Breast epithelium (tissue), 4 donors: ENCODE data around the gene AIG1. TPM values are rescaled to one million over a fixed set of nuclear protein-coding genes. Genes with fewer than 3 reads are reported as not detected.

Experiments used
- DNase-seq, 2 donors: peaks; one replicate each; pipeline ENCODE4 v3.0.0-alpha.2; 2019; ENCODE audit warnings: low spot score in 2 of 2
- H3K27ac ChIP-seq, 2 donors: fragments of 200-600 bp; sonication (generic) in 1 of 2; one replicate each; pipeline ENCODE4 v1.5.1; 2016 to 2019; ENCODE audit warnings: mild to moderate bottlenecking in 1 of 2
- H3K27me3 ChIP-seq, 2 donors: fragments of 200-600 bp; sonication (generic) in 1 of 2; one replicate each; pipeline versions ENCODE4 v1.5.1 to v1.6.0; 2017 to 2019; ENCODE audit warnings: control low read depth in 1 of 2, mild to moderate bottlenecking in 1 of 2
- H3K36me3 ChIP-seq: fragments of 200-600 bp; one replicate; pipeline ENCODE4 v1.5.1; 2019
- H3K4me1 ChIP-seq, 2 donors: fragments of 200-600 bp; sonication (generic); one replicate each; pipeline ENCODE4 v1.5.1; 2016 to 2019; ENCODE audit warnings: control low read depth in 1 of 2
- H3K4me3 ChIP-seq, 3 donors: fragments of 200-600 bp; sonication (generic); 1 replicate in 2 of 3; 2 replicates in 1 of 3; pipeline ENCODE4 v1.5.1; 2016 to 2019; ENCODE audit warnings: mild to moderate bottlenecking in 3 of 3, moderate library complexity in 2 of 3
- H3K9me3 ChIP-seq, 2 donors: fragments of 200-600 bp; sonication (generic) in 1 of 2; one replicate each; pipeline ENCODE4 v1.5.1; 2016 to 2019; ENCODE audit warnings: control low read depth in 1 of 2
- POLR2A ChIP-seq: fragments of 450-650 bp; IDR thresholded peaks from one replicate; pipeline ENCODE4 v1.6.1; 2016; ENCODE audit warnings: antibody characterized with exemption, mild to moderate bottlenecking, moderate library complexity
- POLR2AphosphoS5 ChIP-seq, 3 donors: sonication (generic); formaldehyde crosslinking; IDR thresholded peaks; one replicate each; pipeline ENCODE4 v1.6.1; 2017; ENCODE audit warnings: antibody characterized with exemption in 3 of 3
- intact Hi-C: fragments of 100-400 bp; cut with DNase I; formaldehyde crosslinking; loops from one replicate; pipeline ENCODE4 v1.15.1; 2023; ENCODE audit warnings: low total_unique reads
- total RNA-seq, 3 donors: library from RNA; depleted of rRNA; stranded (reverse); fragments of >200 nt; gene quantifications; one replicate each; pipeline ENCODE4 v1.1.0, GENCODE V29; 2016
- TF ChIP-seq, protein P1 (sequence below), 3 donors: fragments of 450-650 bp; IDR thresholded peaks; one replicate each; pipeline ENCODE4 v1.5.1; 2016 to 2017; ENCODE audit warnings: antibody characterized with exemption in 3 of 3, mild to moderate bottlenecking in 3 of 3, moderate library complexity in 3 of 3

The AIG1 gene
- total RNA-seq, 3 donors from 2014 or later, result 43.0 to 53.6 (median 44.2) TPM

DNA sequence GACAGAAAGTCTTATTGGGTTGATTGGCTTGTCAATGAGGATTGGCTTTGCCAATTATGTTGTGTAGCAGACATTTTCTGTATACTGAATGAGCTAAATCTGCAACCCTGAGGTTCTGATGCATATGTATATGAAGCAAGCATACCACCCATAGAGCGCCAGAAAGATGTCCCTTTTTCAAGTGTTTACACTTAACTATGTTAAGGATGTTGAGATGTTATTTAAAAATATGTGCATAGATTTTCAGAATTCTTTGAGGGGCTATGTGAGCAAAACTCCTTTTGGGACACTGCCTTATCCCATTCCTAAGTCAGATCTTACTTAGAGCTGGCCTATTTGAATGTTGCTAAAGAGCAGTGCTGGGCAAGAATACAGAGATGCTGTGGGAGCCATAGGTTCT, 1.9 kb downstream of the AIG1 start:
- TF ChIP-seq POLR2A, result no peak
- TF ChIP-seq, protein P1, sequence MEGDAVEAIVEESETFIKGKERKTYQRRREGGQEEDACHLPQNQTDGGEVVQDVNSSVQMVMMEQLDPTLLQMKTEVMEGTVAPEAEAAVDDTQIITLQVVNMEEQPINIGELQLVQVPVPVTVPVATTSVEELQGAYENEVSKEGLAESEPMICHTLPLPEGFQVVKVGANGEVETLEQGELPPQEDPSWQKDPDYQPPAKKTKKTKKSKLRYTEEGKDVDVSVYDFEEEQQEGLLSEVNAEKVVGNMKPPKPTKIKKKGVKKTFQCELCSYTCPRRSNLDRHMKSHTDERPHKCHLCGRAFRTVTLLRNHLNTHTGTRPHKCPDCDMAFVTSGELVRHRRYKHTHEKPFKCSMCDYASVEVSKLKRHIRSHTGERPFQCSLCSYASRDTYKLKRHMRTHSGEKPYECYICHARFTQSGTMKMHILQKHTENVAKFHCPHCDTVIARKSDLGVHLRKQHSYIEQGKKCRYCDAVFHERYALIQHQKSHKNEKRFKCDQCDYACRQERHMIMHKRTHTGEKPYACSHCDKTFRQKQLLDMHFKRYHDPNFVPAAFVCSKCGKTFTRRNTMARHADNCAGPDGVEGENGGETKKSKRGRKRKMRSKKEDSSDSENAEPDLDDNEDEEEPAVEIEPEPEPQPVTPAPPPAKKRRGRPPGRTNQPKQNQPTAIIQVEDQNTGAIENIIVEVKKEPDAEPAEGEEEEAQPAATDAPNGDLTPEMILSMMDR (IDR thresholded peaks at IDR 0.05), result no peak
- no peak for TF ChIP-seq POLR2AphosphoS5 (IDR thresholded peaks at IDR 0.05)
- Histone ChIP-seq H3K36me3 (no peaks in the 10 kb centered on the region), H3K27ac (peak overlapping the region; percentile 27 to 98), H3K4me1 (peaks cover 0 to 6% of the 10 kb centered on the region in 2 donors), H3K4me3 (no peak overlapping the region), H3K9me3 (no peaks in the 10 kb centered on the region), H3K27me3 (no peaks in the 10 kb centered on the region)
- no peak for DNase-seq
- intact Hi-C loops, result no loop called here

DNA sequence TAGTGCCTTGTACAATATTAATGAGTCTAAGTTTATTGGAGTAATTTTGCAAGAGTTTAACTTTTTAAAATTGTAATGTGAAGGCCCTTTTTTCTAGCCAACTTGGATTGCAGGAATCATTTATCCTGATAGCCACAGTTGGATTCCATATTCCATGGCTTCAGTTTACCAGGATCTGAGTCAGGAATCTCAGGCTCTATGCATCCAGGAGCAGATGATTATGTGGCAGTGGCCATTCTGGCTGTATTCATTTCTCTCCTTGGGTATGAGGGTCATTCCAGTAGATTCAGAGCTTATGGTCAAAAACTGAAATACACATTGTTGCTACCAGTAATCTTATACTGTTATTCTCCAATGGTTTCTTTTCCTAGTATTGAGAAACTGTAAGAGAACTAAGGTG, 2.9 kb downstream of the AIG1 start:
- no peak for DNase-seq
- H3K4me1 ChIP-seq, result peaks cover 0 to 6% of the 10 kb centered on the region in 2 donors
- no peak overlapping the region for H3K4me3 ChIP-seq
- no peaks in the 10 kb centered on the region for H3K9me3 ChIP-seq
- TF ChIP-seq, protein P1 (IDR thresholded peaks at IDR 0.05), result no peak
- TF ChIP-seq POLR2AphosphoS5 (IDR thresholded peaks at IDR 0.05) (no peak), POLR2A (no peak)
- intact Hi-C loops, result no loop called here
- no peak overlapping the region for H3K27ac ChIP-seq
- no peaks in the 10 kb centered on the region for H3K36me3 ChIP-seq
- no peaks in the 10 kb centered on the region for H3K27me3 ChIP-seq

DNA sequence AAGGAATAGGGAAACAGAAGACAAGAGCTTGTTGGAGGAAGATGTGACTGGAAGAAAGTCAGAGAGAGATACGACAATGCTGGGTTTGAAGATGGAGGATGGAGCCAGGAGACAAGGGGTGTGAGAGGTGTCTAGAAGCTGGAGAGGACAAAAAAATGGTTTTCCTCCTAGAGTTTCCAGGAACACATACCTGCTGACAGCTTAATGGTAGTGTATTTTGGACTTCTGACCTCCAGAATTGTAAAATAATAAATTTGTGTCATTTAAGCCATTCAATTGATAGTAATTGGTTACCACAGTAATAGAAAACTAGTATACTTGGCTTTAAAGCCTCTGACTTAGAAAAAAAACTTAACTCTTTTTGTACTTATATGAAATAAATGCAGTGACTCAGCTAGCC, 3.6 kb downstream of the AIG1 start:
- intact Hi-C loops, result no loop called here

DNA sequence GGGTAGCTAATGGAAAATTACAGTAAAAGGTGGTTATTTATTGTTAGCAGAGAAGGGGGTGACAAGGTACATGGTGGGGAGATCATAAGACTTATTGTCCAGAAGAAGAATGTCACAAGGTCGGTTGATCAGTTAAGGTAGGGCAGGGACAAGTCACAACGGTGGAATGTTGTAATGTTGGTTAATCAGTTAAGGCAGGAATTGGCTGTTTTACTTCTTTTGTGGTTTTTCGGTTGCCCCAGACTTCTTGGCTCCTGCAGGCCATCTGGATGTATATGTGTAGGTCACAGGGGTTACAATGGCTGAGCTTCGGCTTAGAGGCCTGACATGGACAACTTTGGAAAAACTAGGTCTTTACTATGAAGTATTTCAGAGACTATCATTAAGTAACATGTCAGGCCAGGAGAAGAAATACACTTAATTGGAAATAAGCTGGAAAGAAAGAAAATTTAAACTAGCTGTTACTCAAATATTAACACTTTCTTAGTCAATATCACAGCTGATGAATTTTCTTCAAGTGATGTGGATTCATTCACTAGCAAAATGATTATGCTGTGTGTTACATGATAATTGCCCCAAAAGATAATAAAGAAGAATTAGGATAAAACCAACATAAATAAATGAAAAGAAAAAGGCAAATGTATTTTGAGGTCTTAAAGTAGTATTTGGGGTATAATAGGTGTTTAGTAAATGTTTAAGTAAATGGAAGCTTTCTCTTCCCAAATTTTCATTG, 4.4 kb downstream of the AIG1 start:
- no peaks in the 10 kb centered on the region for H3K9me3 ChIP-seq
- H3K27me3 ChIP-seq, result no peaks in the 10 kb centered on the region
- TF ChIP-seq POLR2AphosphoS5 (IDR thresholded peaks at IDR 0.05), result no peak
- TF ChIP-seq, protein P1 (IDR thresholded peaks at IDR 0.05), result no peak
- no peak for TF ChIP-seq POLR2A
- intact Hi-C loops, result no loop called here
- no peak overlapping the region for H3K27ac ChIP-seq
- no peaks in the 10 kb centered on the region for H3K36me3 ChIP-seq
- DNase-seq, result no peak
- H3K4me3 ChIP-seq, result no peak overlapping the region
- H3K4me1 ChIP-seq, result peaks cover 0 to 6% of the 10 kb centered on the region in 2 donors

More for the DNA sequence above, 3.6 kb downstream of the AIG1 start:
- no peak overlapping the region for H3K4me3 ChIP-seq
- no peaks in the 10 kb centered on the region for H3K9me3 ChIP-seq
- no peaks in the 10 kb centered on the region for H3K27me3 ChIP-seq
- H3K27ac ChIP-seq, result no peak overlapping the region
- TF ChIP-seq POLR2A (no peak), POLR2AphosphoS5 (IDR thresholded peaks at IDR 0.05) (no peak)
- TF ChIP-seq, protein P1 (IDR thresholded peaks at IDR 0.05), result no peak
- H3K4me1 ChIP-seq, result peaks cover 0 to 6% of the 10 kb centered on the region in 2 donors
- DNase-seq, result no peak
- H3K36me3 ChIP-seq, result no peaks in the 10 kb centered on the region

DNA sequence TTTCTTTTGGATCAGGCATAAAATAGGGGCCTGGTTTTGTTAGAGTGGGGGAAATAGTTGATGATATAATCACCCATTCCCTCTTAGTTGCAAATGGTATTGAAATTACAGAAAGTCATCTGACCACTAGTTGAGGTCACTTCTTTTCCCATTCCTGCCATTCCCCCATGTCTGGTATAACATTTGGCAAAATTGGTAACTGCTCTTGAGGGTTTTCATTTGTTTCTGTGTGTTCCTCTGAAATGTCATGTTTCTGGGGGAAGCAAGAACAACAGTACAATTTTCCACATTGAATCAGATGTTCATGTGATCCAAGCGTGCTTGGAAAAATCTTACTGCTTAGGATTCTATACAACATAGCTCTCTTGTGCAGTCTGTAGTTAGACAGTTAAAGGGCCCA, 7.3 kb downstream of the AIG1 start:
- no peak for TF ChIP-seq POLR2A
- TF ChIP-seq, protein P1 (IDR thresholded peaks at IDR 0.05), result no peak
- TF ChIP-seq POLR2AphosphoS5 (IDR thresholded peaks at IDR 0.05), result no peak
- intact Hi-C loops, result no loop called here
- H3K9me3 ChIP-seq, result no peaks in the 10 kb centered on the region
- no peaks in the 10 kb centered on the region for H3K4me1 ChIP-seq
- no peak for DNase-seq
- no peaks in the 10 kb centered on the region for H3K27me3 ChIP-seq
- no peaks in the 10 kb centered on the region for H3K36me3 ChIP-seq
- no peak overlapping the region for H3K27ac ChIP-seq
- H3K4me3 ChIP-seq, result no peak overlapping the region
